HG02884 (cell line): ENCODE data around the gene GAD2.

Experiments used
- ATAC-seq: cut with Tn5 transposase; IDR thresholded peaks from one replicate; pipeline ENCODE4 v1.9.1; 2021; ENCODE audit warnings: mild to moderate bottlenecking, moderate library complexity; ENCODE audit not compliant: unreplicated experiment

Gene GAD2

DNA sequence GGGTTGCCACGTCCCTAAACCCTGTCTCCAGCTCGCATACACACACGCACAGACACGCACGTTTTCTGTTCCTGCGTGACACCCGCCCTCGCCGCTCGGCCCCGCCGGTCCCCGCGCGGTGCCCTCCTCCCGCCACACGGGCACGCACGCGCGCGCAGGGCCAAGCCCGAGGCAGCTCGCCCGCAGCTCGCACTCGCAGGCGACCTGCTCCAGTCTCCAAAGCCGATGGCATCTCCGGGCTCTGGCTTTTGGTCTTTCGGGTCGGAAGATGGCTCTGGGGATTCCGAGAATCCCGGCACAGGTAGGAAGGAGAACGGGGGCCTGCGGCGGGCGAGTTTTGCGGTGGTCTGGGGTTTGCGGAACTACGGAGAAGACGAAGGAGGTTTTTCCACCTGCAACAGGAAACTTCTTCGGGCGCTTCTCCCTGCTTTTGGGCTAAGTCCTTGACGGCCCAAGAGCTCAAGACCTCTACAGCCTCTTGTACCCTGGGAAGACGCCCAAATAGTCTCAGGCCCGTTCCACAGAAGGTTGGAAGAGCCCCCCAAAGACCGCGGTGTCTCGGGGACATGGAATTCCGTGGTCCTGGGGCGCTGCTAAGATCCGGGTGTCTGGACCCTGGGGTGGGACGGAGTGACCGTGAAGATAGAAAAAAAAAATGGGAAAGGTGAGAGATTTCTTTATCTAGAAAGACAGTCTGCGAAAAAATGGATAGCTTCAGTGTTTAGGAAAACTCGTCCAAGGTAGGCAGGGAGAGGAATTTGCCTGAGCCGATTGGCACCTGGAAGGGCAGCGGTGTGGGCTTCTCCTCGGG lies at the start of gene GAD2:
Gene GAD2, plus strand, starts transcription at position 190 of the 811 bp plus-strand sequence. Its CDS starts 36 bp downstream, at position 226.
- no peak for ATAC-seq

DNA sequence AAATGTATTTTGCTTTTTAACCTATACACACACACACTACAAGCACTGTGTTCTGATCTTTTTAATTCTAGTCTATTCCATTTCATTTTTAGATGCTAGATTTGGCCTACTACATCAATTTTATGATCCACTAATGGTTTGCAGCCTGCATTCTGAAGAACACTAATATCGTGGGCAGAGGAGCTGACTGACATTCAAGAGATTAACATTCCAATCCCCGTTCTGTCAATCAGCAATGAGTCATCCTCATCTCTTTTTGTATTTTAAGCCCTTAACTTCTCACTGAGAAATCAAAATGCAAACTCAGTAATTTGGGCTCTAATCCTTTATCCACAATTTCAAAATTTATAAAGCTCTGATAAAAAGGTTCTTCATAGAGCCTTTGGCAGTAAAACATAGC lies 47.1 kb upstream of the GAD2 start:
- no peak for ATAC-seq

DNA sequence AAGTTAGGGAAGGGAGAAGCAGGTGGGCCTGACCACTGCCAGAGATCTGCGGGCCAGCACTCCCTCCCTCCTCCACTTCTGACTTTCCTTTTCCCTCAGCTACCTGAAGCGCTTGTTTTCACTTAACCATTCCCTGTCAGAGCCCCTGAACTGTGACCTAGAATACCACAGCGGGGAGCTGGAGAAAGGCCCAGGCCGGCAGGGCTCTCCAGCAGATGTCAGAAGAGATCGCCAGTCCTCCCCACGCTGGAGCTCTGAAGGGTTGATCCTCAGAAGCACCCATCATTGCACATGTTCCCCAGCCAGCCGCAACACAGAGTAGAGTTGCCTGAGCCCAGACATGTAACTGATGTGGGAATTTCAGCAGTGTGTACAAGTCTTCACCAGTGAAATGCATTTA lies 44.4 kb upstream of the GAD2 start:
- no peak for ATAC-seq

DNA sequence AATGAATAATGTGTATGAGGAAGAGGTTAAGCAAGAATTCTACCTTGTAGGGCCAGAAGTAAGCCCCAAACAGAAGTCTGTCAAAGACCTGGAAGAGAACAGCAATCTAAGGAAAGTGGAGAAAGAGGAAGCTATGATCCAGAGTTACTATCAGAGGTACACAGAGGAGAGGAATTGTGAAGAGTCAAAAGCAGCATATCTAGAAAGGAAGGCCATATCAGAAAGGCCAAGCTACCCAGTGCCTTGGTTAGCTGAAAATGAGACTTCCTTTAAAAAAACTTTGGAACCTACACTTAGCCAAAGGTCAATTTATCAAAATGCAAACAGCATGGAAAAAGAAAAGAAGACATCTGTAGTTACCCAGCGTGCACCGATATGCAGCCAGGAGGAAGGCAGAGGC lies 42.7 kb upstream of the GAD2 start:
- ATAC-seq: no peak

DNA sequence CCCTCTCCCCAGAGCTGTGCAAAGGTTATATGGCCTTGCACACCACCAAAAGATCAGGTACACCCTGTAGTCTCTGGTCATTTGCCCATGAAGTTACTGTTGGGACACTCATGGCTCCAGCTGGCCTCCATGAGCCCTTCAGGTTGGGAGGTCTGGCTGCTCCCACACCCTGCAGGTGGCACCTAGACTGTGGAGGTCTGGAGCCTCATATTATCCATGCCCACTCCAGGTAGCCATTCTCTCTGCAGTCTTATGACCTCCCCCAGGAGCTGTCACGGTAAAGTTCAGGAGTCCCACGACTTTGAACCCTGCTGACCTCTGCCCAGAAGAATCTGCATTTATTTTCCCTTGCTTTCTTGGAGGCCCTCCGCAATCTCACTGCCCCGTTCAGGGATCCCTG lies 39.2 kb upstream of the GAD2 start:
- no peak for ATAC-seq

DNA sequence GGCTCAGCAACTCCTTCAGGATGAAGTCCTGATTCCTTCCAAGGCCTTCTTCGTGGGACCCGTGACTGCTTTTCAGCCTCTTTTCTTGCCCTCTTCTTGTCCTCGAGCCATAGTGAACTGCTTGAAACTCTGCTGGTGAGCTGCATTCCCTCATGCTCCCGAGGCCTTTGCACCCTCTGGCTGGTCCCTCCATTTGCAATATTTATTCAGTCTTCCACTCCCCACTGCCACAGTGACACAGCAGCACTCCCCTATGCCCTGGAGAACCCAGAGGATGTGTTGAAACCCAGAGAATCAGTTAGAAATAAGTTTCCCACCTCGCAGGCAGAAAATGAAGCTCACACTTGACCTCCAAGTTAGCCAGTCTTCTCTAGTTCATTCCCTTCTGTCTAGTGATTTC lies 22.3 kb upstream of the GAD2 start:
- no peak for ATAC-seq

DNA sequence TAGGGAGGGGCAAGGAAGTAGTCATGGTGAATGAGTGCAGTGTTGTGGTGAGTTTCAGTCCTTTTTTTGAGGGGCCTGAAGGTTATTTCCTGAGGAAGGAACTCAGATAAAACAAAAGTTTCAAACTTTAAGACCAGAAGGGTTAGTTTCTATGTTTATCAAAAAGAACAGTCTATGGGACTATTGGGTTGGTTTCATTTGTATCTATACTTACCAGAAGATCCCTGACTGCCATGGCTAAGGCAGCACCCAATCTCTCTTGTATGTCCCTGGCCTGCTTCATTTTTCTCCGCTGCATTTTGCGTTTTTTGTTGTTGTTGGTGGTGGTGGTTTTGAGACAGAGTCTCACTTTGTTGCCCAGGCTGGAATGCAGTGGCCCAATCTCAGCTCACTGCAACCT lies 19.3 kb upstream of the GAD2 start:
- ATAC-seq: no peak

DNA sequence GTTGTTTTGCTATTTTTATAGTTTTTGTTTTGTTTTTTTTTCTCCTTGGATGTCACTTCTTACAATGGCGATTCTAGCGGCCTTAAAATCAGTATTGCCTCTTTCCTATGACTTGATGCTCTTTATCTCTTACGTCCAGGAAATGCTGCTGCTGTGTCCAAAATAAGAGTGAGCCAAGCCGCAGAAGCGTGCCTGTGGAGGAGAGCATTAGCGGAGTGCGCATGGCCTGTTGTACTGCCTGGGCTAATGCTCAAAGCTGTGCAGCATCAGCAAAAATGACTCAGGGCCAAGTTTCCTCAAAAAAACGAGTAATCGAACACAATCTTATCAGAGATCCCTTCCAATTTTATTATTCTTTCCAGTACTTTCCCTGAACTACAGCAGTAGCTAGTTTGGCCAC lies 18.5 kb upstream of the GAD2 start:
- ATAC-seq: no peak

DNA sequence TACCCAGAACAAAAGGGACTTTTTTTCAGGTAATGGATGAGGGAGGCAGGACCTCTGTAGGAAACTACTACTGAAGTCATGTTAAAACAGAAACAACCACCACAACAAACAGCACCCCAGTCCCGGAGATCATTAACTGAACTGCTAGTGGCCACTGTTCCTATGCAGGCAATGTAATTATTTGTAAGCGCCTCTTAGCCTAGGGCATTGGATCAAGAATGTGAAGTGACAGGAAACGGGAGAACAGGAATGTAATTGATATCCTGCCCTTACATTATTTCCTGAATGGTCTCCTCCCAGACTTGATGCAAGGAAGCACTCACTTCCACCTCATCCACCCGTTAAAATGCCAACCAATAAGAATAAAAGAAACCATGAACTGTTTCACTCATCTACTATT lies 16.7 kb upstream of the GAD2 start:
- no peak for ATAC-seq

DNA sequence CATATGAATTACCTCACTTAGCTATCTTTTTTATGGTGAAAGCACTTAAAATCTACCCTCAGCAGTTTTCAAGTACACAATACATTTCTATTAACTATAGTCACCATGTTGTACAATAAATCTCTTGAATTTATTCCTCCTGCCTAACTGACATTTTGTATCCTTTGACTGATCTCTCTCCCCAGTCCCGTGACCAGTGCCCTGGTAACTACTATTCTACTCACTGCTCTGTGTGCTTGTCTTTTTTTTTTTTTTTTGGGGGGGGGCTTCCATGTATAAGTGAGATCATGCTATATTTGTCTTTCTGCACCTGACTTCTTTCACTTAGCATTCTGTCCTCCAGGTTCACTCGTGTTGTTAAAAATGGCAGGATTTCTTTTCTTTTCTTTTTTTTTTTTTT lies 11.4 kb upstream of the GAD2 start:
- no peak for ATAC-seq

DNA sequence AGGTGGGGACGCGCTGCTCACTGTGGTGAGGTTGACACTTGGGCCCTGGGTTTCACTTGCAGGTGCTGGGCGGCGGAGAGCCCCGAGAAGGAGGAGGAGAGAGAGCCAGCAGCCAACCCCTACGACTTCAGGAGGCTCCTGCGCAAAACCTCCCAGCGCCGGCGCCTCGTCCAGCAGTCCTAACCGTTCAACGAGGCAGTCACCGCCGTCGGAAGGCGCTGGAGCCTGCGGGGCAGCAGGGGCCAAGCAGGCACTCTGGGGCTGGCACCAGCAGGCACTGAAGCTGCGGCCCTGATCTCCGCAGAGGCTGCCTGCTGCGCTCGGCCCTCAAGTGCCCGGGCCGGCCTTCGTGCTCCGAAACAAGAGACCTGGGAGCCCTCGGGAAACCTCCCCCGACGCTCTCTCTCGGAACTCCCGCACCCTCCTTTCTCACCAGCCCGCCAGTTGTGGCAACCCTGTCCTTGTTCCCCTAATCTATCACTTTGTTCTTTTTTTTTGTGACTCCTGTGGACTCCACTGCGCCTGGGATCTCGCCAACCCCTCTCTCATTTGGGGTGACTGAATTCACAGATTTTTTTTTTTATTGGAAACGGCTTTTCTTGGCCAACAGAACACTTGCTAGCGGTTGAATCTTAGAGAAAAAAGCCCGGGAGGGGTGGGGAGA lies 4.7 kb upstream of the GAD2 start:
- ATAC-seq: no peak

DNA sequence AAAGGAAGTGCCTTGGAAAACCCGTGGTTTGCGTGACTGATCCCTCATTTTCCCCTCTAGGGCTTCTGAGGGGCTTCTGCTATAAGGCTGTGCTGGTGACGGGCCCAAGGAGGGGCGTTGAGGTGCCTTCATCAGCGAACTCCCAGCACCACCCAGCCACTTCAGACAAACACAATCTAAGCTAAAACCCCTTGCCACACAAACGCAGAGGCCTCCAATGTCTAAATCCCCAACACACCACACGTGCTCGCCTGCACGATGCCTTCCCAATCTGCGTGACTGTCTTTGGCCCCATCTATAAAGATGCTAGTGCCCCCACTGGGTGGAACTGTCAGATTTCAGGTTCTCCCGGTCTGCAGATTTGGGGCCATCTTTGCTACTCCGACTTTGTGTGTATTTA lies 4.1 kb upstream of the GAD2 start:
- no peak for ATAC-seq

DNA sequence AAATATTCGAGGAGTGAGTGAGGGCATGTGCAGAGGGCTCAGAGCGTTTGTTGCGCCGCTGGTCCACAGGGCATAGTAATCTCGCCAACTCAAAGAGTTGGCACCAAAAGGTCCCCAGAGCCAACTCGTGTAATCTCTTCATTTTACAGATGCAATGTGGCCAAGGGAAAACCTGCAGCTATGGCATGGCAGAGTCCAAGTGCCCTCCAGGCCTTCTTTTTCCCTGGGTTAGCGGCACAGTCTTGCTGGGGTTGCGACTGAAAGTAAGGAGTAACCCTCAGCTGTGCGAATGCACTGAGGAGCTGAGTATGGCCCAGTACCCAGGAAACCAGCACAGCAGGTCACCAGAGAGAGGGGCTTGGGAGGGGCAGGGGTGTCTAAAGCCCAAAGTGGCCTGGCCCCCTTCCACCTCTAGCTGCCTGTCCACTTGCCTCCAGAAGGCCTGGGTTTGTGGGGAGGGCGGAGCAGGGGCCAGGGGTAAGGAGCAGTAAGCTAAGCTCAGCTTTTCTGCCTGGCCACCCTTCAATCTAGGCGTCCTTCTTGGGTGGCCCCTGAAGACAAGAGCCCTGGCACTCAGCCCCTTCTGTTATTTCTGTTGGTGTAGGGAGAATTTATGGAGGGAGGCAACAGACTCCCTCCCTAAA lies 3.3 kb upstream of the GAD2 start:
- ATAC-seq: no peak

DNA sequence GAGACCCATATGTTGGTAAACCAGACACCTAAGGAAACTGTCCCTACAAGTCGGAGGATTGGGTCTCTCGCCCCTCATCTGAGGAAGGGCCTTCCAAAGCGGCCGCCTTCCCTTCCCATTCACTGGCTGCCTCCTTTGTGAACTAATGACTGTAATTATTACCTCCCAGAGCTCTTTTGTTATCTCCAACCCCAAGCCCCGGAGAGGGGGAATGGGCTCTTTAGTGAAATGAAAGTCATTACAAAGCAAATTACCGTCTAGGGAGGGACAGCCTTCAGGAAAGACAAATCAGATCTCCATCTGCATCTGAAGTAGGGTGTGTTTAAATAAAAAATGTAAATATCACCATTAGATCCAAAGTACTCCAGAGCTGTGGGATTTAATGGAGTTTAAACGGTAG lies 2.6 kb upstream of the GAD2 start:
- ATAC-seq: no peak

DNA sequence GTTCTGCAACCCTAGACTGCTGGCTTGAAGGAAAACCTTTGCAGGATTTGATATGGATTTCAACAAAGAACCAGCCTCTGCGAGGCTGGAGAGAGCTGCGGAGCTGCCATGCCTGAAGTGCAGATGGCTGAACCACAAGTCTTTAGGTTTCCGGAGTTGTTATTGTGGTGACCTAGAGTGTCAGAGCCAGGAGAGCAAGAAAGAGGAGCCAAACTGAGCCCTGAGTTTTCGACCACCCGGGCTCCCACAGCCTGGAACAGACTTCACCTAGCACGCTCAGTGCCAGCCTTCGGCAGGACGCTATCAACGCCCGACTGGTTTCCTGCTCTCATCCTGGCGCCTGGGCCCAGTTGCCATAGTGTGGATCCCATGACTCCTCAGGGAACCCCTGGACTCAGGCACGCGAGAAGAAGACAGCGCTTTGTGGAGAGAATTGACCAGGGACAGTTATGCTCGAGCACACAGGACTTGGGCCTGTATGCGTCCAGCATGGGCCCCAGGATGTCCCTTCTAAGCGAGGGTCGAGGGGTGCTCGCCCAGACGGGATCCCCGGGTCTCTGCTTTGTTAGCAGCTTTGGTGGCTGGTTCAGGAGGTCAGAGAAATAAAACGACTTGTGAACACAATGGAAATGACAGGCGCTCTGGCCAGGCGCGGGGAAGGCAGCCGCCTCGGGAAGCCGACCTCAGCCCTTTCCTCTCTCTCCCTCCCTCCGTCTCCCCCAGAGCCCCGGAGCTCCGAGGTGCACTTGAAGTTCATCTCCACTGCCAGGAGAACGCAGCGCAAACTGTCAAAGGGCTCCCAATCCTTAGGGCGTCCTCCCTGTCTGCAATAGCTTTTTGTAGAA lies 1.8 kb upstream of the GAD2 start:
- no peak for ATAC-seq

DNA sequence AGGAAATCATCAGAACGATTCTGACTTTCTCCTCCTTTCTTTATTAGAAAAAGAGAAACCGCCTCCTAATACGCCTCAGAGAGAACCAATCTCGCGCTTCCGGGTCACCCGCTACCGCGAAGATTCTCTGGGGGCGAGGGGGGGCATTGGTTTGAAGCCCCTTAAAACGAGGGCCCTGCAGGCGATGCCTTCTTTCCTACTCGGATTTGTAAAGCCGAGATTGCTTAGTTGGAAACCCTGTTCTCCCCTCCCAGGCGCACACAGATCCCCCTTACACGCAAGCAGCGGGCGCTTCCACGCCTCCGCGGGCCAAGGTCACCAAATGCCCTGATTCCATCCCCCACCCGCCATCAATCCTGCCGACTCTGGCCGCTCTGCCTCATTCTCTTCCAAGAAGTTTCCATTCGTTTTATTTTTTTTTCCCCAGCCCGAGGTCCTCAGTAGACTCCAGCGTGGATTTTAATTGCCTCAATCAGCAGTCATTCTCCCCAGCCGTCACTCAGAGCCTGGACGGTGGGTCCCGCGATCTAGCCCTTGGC lies 1.1 kb upstream of the GAD2 start:
- no peak for ATAC-seq

DNA sequence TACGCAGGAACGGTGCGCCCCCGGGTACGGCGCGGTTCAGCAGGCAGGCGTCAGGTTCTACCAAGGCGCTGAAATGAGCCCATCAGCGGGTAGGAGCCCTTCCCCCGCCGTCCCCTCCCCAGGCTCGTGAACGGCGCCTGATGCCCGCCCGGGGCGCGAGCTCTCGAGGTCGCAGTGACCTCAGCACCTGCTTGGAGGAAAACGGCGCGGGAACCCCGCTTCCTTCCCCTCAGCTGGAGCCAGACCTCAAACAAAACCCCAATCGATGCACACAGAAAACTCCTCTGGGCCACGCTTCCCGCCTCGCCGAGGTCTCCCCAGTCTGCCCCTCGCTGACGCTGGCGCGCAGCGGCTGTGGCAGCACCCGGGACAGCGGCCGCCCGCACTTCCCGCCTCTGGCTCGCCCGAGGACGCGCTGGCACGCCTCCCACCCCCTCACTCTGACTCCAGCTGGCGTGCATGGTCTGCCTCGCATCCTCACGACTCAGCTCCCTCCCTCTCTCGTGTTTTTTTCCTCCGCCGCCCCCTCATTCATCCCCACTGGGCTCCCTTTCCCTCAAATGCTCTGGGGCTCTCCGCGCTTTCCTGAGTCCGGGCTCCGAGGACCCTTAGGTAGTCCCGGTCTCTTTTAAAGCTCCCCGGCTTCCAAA lies 514 bp upstream of the GAD2 start:
- ATAC-seq: peak; percentile 45

DNA sequence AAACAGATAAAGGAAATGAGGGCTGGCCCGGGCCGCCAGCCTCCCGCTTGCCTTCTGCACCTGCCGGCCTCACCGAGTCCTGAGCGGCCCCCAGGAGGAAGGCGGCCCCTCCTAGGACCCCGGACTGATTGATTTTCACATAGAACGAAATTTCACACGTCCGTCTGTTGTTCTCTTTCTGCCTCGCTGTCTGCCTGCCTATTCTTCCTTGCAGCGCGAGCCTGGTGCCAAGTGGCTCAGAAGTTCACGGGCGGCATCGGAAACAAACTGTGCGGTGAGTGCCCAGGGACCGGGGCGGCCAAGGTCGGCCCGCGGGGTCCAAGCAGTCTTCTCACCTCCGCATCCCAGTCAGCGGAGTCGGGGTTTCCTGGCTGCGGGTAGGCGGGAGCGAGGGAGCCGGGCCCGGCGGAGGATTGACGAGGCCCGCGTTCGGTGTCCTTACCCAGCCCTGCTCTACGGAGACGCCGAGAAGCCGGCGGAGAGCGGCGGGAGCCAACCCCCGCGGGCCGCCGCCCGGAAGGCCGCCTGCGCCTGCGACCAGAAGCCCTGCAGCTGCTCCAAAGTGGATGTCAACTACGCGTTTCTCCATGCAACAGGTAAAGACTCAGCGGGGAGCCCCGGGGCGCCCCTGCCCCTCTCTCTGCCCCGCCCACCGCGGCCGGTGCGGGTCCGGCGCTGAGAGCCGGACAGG lies 967 bp downstream of the GAD2 start:
- ATAC-seq: no peak

DNA sequence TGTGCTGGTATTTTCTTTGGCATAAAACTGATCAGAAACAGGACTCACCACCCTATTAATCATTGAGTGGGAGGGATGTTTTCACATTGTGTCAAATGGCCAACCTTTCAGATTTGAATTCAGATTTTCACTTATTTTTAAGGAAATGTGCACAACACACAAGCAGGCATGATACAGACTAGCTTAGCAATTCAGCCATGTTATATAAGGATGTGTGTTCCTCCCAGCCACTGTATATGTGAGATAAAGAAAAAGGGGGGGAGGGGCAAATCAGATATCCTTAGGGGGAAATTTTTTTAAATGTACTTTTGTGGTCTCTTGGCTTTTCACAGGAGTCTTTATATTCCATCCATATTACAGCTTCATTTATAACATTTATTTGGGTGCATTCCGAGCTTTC lies 3.1 kb downstream of the GAD2 start:
- no peak for ATAC-seq

DNA sequence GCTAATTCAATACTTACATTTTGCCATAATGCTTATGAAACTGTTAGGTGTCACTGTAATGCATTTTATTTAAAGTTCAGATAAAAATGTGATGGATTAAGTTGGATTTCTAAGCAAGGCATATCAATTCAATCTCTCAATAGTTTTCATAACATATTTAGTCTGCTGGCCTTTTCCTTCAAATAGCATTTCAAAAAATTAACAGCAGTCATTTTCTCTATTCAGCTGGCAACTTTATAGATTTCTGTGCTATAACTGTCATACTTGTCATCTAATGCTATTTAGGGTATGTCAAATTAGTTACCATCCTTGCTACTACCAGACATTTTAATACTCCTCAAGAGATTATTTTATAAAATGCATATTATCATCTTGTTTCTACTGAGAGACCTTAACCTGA lies 4.3 kb downstream of the GAD2 start:
- no peak for ATAC-seq
